ENCODE measurements around the gene FTL. TPM values are rescaled to one million over a fixed set of nuclear protein-coding genes. Genes with fewer than 3 reads are reported as not detected.

Gene FTL
- total RNA-seq, 1 experiment from 2014 or later = 2,963 TPM

Small RNA genes lying within 50 kb of the gene (microRNA-seq; reads per million reads assigned to microRNA genes)
- not detected for gene MIR6798

Other genes starting within 250 kb of the FTL start
- 1.7 and 1.9 TPM in 2 replicates for gene MAMSTR, start 245.6 kb upstream of the FTL start, total RNA-seq (2022)
- 5.4 and 5.9 TPM in 2 replicates for gene RASIP1, start 224.7 kb upstream of the FTL start, total RNA-seq (2022)
- gene IZUMO1, start 218.4 kb upstream of the FTL start, total RNA-seq (2022) = 8.9 and 10.3 TPM in 2 replicates
- gene FUT1, start 212.7 kb upstream of the FTL start, total RNA-seq (2022) = 26.1 and 30.5 TPM in 2 replicates
- gene FGF21, start 209.8 kb upstream of the FTL start, total RNA-seq (2022) = 1.9 and 3.0 TPM in 2 replicates
- 106 and 109 TPM in 2 replicates for gene BCAT2, start 154.3 kb upstream of the FTL start, total RNA-seq (2022)
- gene HSD17B14, start 128.8 kb upstream of the FTL start, total RNA-seq (2022) = 27.8 and 30.8 TPM in 2 replicates
- gene PLEKHA4, start 96.7 kb upstream of the FTL start, total RNA-seq (2022) = 3.9 and 5.6 TPM in 2 replicates
- 83.3 and 94.7 TPM in 2 replicates for gene PPP1R15A, start 92.9 kb upstream of the FTL start, total RNA-seq (2022)
- gene TULP2, start 66.6 kb upstream of the FTL start, total RNA-seq (2022) = 0.61 and 1.1 TPM in 2 replicates
- 140 and 142 TPM in 2 replicates for gene NUCB1, start 65.0 kb upstream of the FTL start, total RNA-seq (2022)
- 2.6 and 3.3 TPM in 2 replicates for gene DHDH, start 31.6 kb upstream of the FTL start, total RNA-seq (2022)
- gene BAX, start 10.4 kb upstream of the FTL start, total RNA-seq (2022) = 107 and 110 TPM in 2 replicates
- 62.7 and 65.3 TPM in 2 replicates for gene GYS1, start 28.0 kb downstream of the FTL start, total RNA-seq (2022)
- 165 and 172 TPM in 2 replicates for gene RUVBL2, start 28.6 kb downstream of the FTL start, total RNA-seq (2022)
- gene LHB, start 51.8 kb downstream of the FTL start, total RNA-seq (2022) = 0.68 TPM in 1 of 2 replicates, not detected in the other
- not detected in 2 replicates for gene CGB3, start 59.0 kb downstream of the FTL start, total RNA-seq (2022)
- not detected in 2 replicates for gene CGB2, start 66.6 kb downstream of the FTL start, total RNA-seq (2022)
- not detected in 2 replicates for gene CGB1, start 71.6 kb downstream of the FTL start, total RNA-seq (2022)
- gene CGB5, start 78.5 kb downstream of the FTL start, total RNA-seq (2022) = 0.49 TPM in 1 of 2 replicates, not detected in the other
- gene CGB8, start 83.8 kb downstream of the FTL start, total RNA-seq (2022) = not detected in 2 replicates
- 2.2 and 3.0 TPM in 2 replicates for gene CGB7, start 92.4 kb downstream of the FTL start, total RNA-seq (2022)
- 9.1 and 10.2 TPM in 2 replicates for gene NTF4, start 99.5 kb downstream of the FTL start, total RNA-seq (2022)
- 1.1 and 1.2 TPM in 2 replicates for gene KCNA7, start 107.4 kb downstream of the FTL start, total RNA-seq (2022)
- 251 and 259 TPM in 2 replicates for gene SNRNP70, start 120.1 kb downstream of the FTL start, total RNA-seq (2022)
- 11.8 and 12.7 TPM in 2 replicates for gene LIN7B, start 149.1 kb downstream of the FTL start, total RNA-seq (2022)
- 1.7 and 2.1 TPM in 2 replicates for gene C19orf73, start 153.8 kb downstream of the FTL start, total RNA-seq (2022)
- 11.8 and 12.7 TPM in 2 replicates for gene PPFIA3, start 154.2 kb downstream of the FTL start, total RNA-seq (2022)
- gene HRC, start 190.1 kb downstream of the FTL start, total RNA-seq (2022) = not detected in 2 replicates
- gene TRPM4, start 192.5 kb downstream of the FTL start, total RNA-seq (2022) = 27.8 and 31.4 TPM in 2 replicates